CD4-positive, alpha-beta T cell treated with Interleukin-2 at 100 ng/mL for 4 hours (primary cell): Measurements from ENCODE around the gene SAA1.
"Not testable (repeated sequence)": the region's sequence is repeated elsewhere in the genome, so short reads cannot be mapped to it uniquely, and the experiment has no call there.

Experiments
- DNase-seq: peaks from one replicate; pipeline ENCODE4 v3.0.0-alpha.2; 2020; ENCODE audit warnings: low spot score

SAA1 gene

GRCh38 chr11:18265949-18266348, at the start of gene SAA1:
TSS of gene SAA1 (plus strand) at chr11:18266264. CDS start at chr11:18266888, 624 bp downstream.
- DNase-seq: no peak

DNA sequence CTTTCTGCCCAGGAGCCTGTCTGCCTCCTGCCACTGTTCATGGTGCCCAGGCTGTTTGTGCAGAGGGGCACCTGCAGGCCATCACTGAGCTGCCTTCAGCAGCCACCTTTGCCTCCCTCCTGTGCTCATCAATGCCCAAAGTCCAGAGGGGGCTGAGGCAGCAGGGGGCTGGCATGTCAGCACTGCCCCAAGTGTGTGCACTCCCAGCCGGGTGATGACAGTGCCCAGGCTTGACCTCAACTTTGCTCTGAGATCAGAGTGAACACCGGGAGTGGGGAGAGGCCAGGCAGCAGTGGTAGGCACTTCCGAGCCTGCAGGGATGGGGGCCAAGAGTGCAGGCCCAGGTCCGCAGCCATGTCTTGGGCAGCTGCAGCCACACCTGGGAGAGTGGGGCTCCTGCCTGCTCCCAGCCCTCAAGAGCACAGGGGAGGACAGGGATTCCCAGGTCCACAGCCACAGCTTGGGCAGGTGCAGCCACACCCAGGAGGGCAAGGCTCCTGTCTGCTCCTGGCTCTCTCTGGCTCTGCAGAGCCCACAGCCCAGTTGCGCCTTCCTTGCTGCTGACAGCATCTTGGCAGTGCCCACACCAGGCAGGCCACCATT, 44.7 kb upstream of the SAA1 start:
- DNase-seq: no peak

DNA sequence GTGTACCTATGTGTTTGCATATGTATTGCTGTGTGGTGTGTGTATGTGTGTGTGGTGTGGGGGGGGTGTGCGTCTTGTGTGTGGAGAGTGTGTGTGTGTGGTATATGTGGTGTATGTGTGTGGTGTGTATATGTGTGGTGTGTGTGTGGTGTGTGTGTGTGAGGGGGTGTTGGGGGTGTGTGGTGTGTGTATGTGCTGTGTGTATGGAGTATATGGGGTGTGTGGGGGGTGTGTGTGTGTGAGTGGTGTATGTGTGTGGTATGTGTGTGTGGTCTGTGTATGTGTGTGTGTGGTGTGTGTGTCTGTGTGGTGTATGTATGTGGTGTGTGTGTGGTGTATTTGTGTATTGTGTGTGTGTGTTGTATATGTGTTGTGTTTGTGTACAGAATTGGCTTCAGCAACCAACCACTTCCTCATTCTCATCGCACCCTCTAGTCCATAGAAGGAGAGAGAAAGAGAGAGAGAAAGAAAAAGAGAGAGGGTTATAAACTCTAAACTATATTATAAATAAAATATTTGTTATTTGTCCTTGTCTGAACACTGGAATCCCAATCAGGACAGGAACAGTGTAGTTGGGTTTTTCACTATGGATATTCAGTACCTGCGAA, 43.1 kb upstream of the SAA1 start:
- no peak for DNase-seq

- no peak for DNase-seq
These were observed 42.3 kb upstream of the SAA1 start for GRCh38 chr11:18223591-18224387.

DNA sequence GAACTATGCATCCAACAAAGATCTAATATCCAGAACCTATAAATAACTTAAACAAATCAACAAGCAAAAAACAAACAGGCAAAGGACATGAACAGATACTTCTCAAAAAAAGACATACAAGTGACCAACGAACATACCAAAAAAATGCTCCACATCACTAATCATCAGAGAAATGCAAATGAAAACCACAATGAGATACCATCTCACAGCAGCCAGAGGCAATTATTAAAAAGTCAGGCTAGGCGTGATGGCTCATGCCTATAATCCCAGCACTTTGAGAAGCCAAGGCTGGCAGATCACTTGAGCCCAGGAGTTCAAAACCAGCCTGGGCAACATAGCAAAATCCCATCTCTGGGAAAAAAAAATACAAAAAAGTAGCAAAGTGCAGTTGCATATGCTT, 40.2 kb upstream of the SAA1 start:
- no peak for DNase-seq

GRCh38 chr11:18229501-18229900, 36.6 kb upstream of the SAA1 start:
- no peak for DNase-seq

DNA sequence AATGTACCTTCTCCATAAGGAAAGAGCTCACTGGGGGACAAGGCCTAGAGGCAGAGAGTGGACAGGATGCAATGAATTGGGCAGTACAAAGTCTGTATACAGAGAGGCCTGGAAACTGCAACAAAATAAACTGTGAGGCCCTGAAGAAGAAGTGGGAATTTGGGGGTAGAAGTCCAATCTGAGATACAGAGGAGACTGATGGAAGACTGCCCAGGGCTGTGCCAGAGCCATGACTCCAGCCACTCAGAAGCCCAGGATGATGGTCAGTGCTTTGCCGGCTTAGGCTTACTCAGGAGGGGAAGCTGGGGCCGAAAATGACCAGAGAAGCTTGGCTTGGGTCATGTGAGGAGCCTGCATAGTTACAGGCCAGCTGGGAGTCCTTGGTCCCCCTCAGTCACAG, 35.2 kb upstream of the SAA1 start:
- DNase-seq: no peak

GRCh38 chr11:18233912-18234311, 32.2 kb upstream of the SAA1 start:
- DNase-seq: no peak

DNA sequence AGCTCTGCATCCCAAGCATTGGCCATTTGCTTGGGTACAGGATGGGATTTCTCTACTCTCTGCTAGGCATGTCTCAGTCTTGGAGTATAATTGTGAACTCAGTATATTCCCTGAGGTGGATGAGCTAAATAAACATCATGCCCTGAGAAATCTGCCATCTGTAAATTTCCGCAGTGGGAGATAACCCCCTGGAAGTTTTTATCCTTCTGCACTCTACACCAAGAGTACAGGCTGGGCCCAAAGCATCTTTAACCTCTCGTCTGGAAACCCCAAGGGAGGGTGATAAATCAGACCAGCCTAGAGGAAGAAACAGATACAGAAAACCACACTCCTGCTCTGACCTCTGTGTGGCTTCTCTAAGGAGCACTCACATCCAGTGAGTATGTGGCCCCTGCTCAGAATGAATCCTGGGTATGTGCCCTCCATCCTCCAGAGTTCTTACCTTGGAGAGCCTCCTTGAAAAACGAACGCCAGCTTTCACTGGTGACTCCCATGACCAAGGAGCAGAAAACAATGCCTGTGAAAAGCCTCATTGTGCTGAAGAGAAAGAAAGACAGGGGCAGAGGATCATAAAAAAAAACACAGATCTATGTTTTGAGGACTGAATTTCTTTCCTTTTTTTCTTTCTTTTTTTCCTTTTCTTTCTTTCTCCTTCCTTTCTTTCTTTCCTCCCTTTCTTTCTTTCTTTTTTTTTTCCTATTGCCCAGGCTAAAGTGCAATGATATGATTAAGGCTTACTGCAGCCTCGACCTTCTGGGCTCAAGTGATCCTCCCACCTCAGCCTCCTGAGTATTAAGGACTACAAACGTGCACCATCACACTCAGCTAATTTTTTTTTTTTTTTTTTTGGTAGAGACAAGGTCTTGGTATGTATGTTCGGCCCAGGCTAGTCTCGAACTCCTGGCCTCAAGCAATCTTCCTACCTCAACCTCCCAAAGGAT, 30.4 kb upstream of the SAA1 start:
- DNase-seq: no peak

DNA sequence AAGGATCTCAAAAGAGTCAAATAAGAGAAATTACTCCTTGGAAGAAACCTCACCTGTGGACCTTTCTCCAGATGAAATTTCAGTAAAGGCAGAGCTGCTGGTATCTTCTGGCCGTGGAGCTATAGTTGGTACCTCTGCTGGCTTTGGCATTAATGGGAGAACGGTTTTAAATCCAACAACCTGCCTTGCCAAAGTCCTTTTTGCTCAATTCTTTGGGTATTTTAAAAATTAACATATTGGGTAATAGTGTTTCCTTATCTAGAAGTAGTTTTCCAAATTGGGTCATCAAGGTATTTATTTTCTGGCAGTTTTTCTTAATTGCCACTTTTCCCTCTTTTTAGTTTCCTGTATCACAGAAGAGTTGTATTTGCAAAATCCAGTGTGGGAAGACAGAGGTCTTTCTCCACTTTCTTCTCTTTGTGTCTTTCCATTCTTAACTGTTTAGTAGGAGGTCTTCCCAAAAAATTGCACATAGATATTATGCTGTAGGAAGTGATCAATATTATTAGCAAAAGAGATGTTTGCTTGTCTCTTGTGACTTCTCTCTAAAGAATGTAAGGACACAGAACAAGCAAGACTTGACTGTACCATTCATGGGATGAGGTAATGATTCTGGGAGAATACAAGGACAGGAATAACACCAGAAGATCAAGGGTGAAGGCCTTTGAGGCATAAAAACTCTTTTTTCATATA, 29.3 kb upstream of the SAA1 start, which contains the start of gene SAA4:
Gene SAA4, minus strand, starts transcription at position 139 of the 693 bp plus-strand sequence. CDS start 876 bp downstream, outside the sequence.
- DNase-seq: no peak

GRCh38 chr11:18239655-18240054, 26.4 kb upstream of the SAA1 start:
- no peak for DNase-seq

DNA sequence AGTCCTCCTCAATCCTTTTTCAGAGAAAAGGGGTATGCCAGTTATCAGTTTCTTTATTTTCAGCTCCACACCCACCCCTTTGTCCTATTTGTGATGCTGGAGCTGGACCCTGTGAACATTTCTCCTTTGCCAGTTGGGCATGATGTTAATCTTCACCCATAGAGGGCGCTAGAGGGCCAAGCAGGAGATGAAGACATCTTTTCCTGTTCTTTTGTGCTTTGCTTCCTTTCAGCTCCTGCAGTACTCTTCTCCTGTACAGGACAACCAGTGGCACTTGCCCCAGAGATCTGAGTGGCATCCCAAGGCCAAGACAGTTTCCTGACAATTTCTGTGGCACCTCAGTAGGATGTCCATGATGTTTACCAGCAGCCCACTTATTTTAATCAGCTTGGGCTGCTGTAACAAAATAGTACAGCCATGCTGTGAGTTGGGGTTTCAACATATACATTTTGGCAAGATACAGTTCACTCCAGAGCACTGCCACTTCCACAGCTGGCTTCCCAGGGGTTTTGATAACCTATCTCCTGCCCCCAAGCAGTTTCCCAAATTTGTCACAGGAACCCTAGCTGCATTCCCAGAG, 22.2 kb upstream of the SAA1 start:
- DNase-seq: peak; percentile 86

GRCh38 chr11:18245396-18245795, 20.7 kb upstream of the SAA1 start:
- no peak for DNase-seq

DNA sequence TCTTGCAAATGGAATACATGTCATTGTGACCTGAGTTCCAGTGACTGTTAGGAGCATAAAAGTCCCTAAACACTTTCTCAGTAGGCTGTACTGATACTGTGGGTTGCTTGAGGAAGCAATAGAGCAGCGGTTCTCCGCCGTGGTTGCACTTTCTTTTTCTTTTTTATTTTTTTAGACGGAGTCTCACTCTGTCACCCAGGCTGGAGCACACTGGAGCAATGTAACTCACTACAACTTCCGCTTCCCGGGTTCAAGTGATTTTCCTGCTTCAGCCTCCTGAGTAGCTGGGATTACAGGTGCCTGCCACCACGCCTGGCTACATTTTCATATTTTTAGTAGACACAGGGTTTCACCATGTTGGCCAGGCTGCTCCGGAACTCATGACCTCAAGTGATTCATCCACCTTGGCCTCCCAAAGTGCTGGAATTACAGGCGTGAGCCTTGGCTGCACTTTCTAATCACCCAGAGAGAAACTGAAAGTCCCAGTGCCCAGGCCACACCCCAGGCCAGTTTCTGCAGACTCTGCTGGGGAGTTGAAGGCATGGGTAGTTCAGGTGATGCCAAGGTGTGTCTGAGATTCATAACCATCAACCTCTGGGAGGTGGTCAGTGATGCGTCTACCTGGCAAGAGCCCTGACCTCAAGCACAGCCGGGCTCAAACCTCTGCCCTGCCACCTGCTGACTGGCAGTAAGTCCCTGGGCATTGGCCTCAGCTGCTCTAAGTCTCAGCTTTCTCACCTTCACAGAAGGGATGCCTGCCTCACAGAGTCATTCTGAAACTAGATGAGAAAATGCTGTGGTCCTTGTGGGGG, 19.5 kb upstream of the SAA1 start:
- peak; percentile 45 for DNase-seq

GRCh38 chr11:18247191-18247581, 18.9 kb upstream of the SAA1 start:
- DNase-seq: not testable (repeated sequence)

GRCh38 chr11:18248561-18248960, 17.5 kb upstream of the SAA1 start, which contains the start of gene SAA2:
TSS of gene SAA2 (minus strand) at chr11:18248668. CDS start at chr11:18248011, 657 bp downstream.
- DNase-seq: no peak

GRCh38 chr11:18253233-18253632, 12.8 kb upstream of the SAA1 start:
- no peak for DNase-seq

DNA sequence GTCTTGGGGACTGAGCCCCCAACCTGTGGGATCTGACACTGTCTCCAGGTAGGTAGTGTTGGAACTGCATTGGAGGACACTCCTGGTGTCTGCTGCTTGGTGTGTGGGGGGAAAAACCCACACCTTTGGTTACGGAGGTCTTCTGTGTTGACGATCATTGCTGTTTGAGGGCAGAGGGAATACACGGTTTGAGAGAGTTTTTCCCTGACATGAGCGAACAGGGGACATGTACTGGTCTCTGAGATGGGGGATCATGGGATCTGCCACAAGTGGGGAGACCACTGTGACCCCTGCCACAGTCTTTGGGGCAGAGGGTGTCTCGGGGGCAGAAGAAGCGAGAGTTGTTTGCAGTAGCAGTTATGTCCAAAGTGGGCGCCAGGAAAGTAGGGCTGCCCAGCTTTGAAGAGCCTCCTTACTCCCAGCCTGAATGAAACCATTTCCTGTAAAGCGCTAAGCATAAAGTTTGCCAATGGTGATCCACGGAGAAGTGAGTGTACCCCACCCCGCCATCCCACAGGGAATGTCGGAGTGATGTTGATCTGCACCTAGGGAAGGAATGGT, 12.2 kb upstream of the SAA1 start:
- DNase-seq: no peak

DNA sequence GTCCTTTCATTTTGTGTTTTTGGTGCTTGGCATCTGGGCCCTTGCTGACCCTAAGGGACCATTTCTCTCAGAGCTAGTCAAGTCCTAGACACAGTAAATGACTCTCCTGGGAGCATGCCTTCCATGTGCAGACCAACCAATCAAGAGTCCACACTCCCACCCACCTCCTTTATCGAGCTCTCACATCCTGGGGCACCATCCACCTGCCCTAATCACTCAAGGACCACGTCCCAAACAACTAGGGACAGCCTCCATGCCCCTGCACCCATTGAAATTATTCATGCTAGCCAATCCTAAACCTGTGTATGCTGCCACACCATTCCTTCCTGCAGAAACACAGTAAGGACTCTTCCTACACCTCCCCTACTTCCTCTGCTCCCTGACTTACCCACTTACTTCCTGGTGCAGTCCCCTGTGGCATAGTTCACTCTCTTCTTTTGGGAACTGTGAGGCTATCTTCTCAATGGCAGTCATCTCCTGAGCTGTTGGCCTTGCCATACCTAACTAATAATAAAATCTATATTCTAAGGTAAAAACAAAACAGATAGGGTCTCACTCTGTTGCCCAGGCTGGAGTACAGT, 11.2 kb upstream of the SAA1 start:
- DNase-seq: no peak
